Testis (tissue), 2 donors: ENCODE measurements around the gene HOXD13.

ENCODE experiments used
- CTCF ChIP-seq, 3 experiments: fragments of 450-650 bp in 2 of 3; fragments of 200-600 bp in 1 of 3; sonication (generic) in 1 of 3; IDR thresholded peaks; one replicate each; pipeline ENCODE4 v1.5.1; 2016 to 2019; ENCODE audit warnings: antibody characterized with exemption in 3 of 3, mild to moderate bottlenecking in 2 of 3, moderate library complexity in 1 of 3
- POLR2A ChIP-seq: fragments of 450-650 bp; IDR thresholded peaks from one replicate; pipeline ENCODE4 v1.6.1; 2017; ENCODE audit warnings: antibody characterized with exemption, mild to moderate bottlenecking, moderate library complexity

- TF ChIP-seq CTCF (IDR thresholded peaks at IDR 0.05) = no peak
- no peak for TF ChIP-seq POLR2A
These were observed 8.8 kb downstream of the HOXD13 start for GRCh38 chr2:176101216-176101830.
